H1 (cell line): ENCODE results near the gene ZNF831. TPM values are rescaled to one million over a fixed set of nuclear protein-coding genes. Genes with fewer than 3 reads are reported as not detected.

Experiments
- CTCF ChIA-PET: fragments of 300-600 bp; sonication (Branson Sonifier 250); formaldehyde crosslinking; loops from one replicate; lab custom pipeline; 2021; ENCODE audit not compliant: partially characterized antibody; lab: Charles Lee
- POLR2A ChIA-PET: fragments of 300-600 bp; sonication (Branson Sonifier 250); formaldehyde crosslinking; loops from one replicate; lab custom pipeline; 2021; ENCODE audit warnings: inconsistent platforms; ENCODE audit not compliant: partially characterized antibody; lab: Charles Lee
- DNase-seq, 2 experiments: peaks; one replicate each; pipeline versions ENCODE4 v3.0.0 to v3.0.0-alpha.2; 2010 to 2022; ENCODE audit warnings: low spot score in 2 of 2, low read depth in 1 of 2, mixed read lengths in 1 of 2
- FAIRE-seq: peaks from 2 replicates; lab custom pipeline; 2011; peaks lifted over from hg19 to GRCh38; lab: Jason Lieb, UNC
- H2AFZ ChIP-seq: 2 replicates; pipeline ENCODE4 v1.8.1; 2012; ENCODE audit warnings: low read length, inconsistent platforms
- H2AK5ac ChIP-seq: 2 replicates; pipeline ENCODE4 v1.6.1; 2013; ENCODE audit warnings: low read depth, low read length
- H2BK120ac ChIP-seq: replicated peaks from 2 replicates; pipeline ENCODE3; 2013; ENCODE audit warnings: low read depth, low read length, inconsistent platforms
- H2BK12ac ChIP-seq: 2 replicates; pipeline ENCODE4 v1.6.1; 2013; ENCODE audit warnings: low read depth, low read length
- H2BK15ac ChIP-seq: 2 replicates; pipeline ENCODE4 v1.6.1; 2013; ENCODE audit warnings: low read length
- H2BK20ac ChIP-seq: 2 replicates; pipeline ENCODE4 v1.6.1; 2013; ENCODE audit warnings: low read length
- H2BK5ac ChIP-seq: 2 replicates; pipeline ENCODE4 v1.6.1; 2013; ENCODE audit warnings: low read depth, low read length
- H3K14ac ChIP-seq: 2 replicates; pipeline ENCODE4 v1.6.1; 2013; ENCODE audit warnings: inconsistent platforms; ENCODE audit not compliant: insufficient read length
- H3K18ac ChIP-seq: 2 replicates; pipeline ENCODE4 v1.6.1; 2013; ENCODE audit warnings: low read length; ENCODE audit errors: extremely low read depth
- H3K23ac ChIP-seq: 2 replicates; pipeline ENCODE4 v1.6.1; 2013; ENCODE audit warnings: inconsistent platforms; ENCODE audit not compliant: insufficient read length
- H3K23me2 ChIP-seq: 2 replicates; pipeline ENCODE4 v1.6.1; 2013; ENCODE audit warnings: low read depth, low read length
- H3K27ac ChIP-seq: 2 replicates; pipeline ENCODE4 v1.6.1; 2011; ENCODE audit warnings: low read depth, low read length, inconsistent platforms
- H3K27me3 ChIP-seq, 4 experiments: replicated peaks in 1 of 4; 1 replicate in 1 of 4; 2 replicates in 3 of 4; pipeline versions ENCODE4 v1.6.1 to v1.8.1; 2011 to 2013; ENCODE audit warnings: low read length in 3 of 4, mild to moderate bottlenecking in 3 of 4, inconsistent platforms in 2 of 4, mixed read lengths in 2 of 4, moderate library complexity in 1 of 4; ENCODE audit not compliant: control insufficient read depth in 3 of 4, insufficient read depth in 3 of 4; ENCODE audit errors: extremely low read depth in 1 of 4
- H3K36me3 ChIP-seq, 4 experiments: 2 replicates each; pipeline versions ENCODE4 v1.6.1 to v1.8.1; 2011 to 2013; ENCODE audit warnings: mild to moderate bottlenecking in 4 of 4, low read length in 3 of 4, moderate library complexity in 2 of 4, control low read depth in 1 of 4, inconsistent platforms in 1 of 4; ENCODE audit not compliant: insufficient read depth in 4 of 4, control insufficient read depth in 2 of 4
- H3K4ac ChIP-seq: replicated peaks from 2 replicates; pipeline ENCODE3; 2013; ENCODE audit warnings: low read length, low read depth, mixed read lengths, inconsistent platforms; ENCODE audit not compliant: insufficient read length
- H3K4me1 ChIP-seq, 4 experiments: replicated peaks in 1 of 4; 1 replicate in 1 of 4; 2 replicates in 3 of 4; pipeline versions ENCODE4 v1.6.1 to v1.8.1; 2011 to 2013; ENCODE audit warnings: low read length in 3 of 4, inconsistent platforms in 2 of 4, mixed read lengths in 1 of 4; ENCODE audit not compliant: insufficient read depth in 4 of 4, control insufficient read depth in 3 of 4
- H3K4me2 ChIP-seq, 2 experiments: 2 replicates each; pipeline versions ENCODE4 v1.6.1 to v1.8.1; 2011 to 2013; ENCODE audit warnings: low read depth in 2 of 2, low read length in 2 of 2, control low read depth in 1 of 2, inconsistent platforms in 1 of 2, mild to moderate bottlenecking in 1 of 2; ENCODE audit not compliant: insufficient read depth in 1 of 2
- H3K4me3 ChIP-seq, 4 experiments: fragments of 200-600, 300-600 bp in 1 of 4; sonication (generic), shearing (Covaris generic), sonication (Bioruptor Twin) in 1 of 4; 2 replicates each; pipeline versions ENCODE4 v1.5.1 to v1.8.1; 2011 to 2016; ENCODE audit warnings: low read length in 4 of 4, low read depth in 3 of 4, control low read depth in 2 of 4, inconsistent platforms in 2 of 4, mild to moderate bottlenecking in 2 of 4, mixed read lengths in 1 of 4, moderate library complexity in 1 of 4; ENCODE audit not compliant: insufficient read depth in 2 of 4; ENCODE audit errors: extremely low read depth in 1 of 4
- H3K56ac ChIP-seq: replicated peaks from 2 replicates; pipeline ENCODE3; 2013; ENCODE audit warnings: low read depth, mild to moderate bottlenecking, mixed read lengths, low read length, inconsistent platforms; ENCODE audit not compliant: insufficient read length
- H3K79me1 ChIP-seq: 2 replicates; pipeline ENCODE4 v1.6.1; 2013; ENCODE audit warnings: low read depth, low read length, control low read depth
- H3K79me2 ChIP-seq, 2 experiments: 2 replicates each; pipeline versions ENCODE4 v1.6.1 to v1.8.1; 2012 to 2013; ENCODE audit warnings: low read length in 2 of 2, mild to moderate bottlenecking in 2 of 2, inconsistent platforms in 1 of 2; ENCODE audit not compliant: insufficient read depth in 2 of 2, control insufficient read depth in 1 of 2
- H3K9ac ChIP-seq, 4 experiments: replicated peaks in 1 of 4; 1 replicate in 1 of 4; 2 replicates in 3 of 4; pipeline versions ENCODE4 v1.6.1 to v1.8.1; 2011 to 2013; ENCODE audit warnings: low read depth in 3 of 4, low read length in 3 of 4, control low read depth in 2 of 4, mild to moderate bottlenecking in 2 of 4, moderate library complexity in 2 of 4, inconsistent platforms in 1 of 4; ENCODE audit errors: extremely low read depth in 1 of 4
- H3K9me3 ChIP-seq, 2 experiments: 2 replicates each; pipeline versions ENCODE4 v1.6.1 to v1.8.1; 2012 to 2013; ENCODE audit warnings: mild to moderate bottlenecking in 2 of 2, moderate library complexity in 2 of 2, control low read depth in 1 of 2, inconsistent platforms in 1 of 2, low read depth in 1 of 2, low read length in 1 of 2, mixed read lengths in 1 of 2; ENCODE audit not compliant: insufficient read depth in 2 of 2
- H4K20me1 ChIP-seq, 2 experiments: replicated peaks in 1 of 2; 2 replicates each; pipeline versions ENCODE3 to v1.8.1; 2011 to 2013; ENCODE audit warnings: inconsistent platforms in 2 of 2, low read length in 2 of 2, mild to moderate bottlenecking in 1 of 2; ENCODE audit not compliant: insufficient read depth in 2 of 2, control insufficient read depth in 1 of 2
- H4K5ac ChIP-seq: 2 replicates; pipeline ENCODE4 v1.6.1; 2013; ENCODE audit warnings: low read length, low read depth, mixed read lengths, inconsistent platforms; ENCODE audit not compliant: insufficient read length
- H4K8ac ChIP-seq: 2 replicates; pipeline ENCODE4 v1.8.0; 2013; ENCODE audit warnings: mild to moderate bottlenecking, moderate library complexity, low read length, inconsistent platforms; ENCODE audit not compliant: insufficient read depth; ENCODE audit errors: extremely low read depth
- H4K91ac ChIP-seq: replicated peaks from 2 replicates; pipeline ENCODE3; 2013; ENCODE audit warnings: low read length, mixed read lengths, inconsistent platforms; ENCODE audit not compliant: insufficient read length
- SRF ChIP-seq: IDR thresholded peaks from 2 replicates; pipeline ENCODE4 v1.6.1; 2011; ENCODE audit warnings: mild to moderate bottlenecking, low read depth, low read length, moderate library complexity
- TAF7 ChIP-seq: optimal IDR thresholded peaks from 2 replicates; pipeline ENCODE3; 2011; ENCODE audit warnings: low read depth, mild to moderate bottlenecking, inconsistent platforms, low read length, moderate library complexity, borderline replicate concordance
- WGBS, 2 experiments: shearing (Covaris generic) in 1 of 2; methylation state at CpG; one replicate each; pipeline versions ENCODE4 v1.1.6 to v1.1.7; 2013 to 2015; ENCODE audit warnings: low lambda C conversion rate in 2 of 2, mixed read lengths in 2 of 2, inconsistent platforms in 1 of 2, low coverage in 1 of 2, missing lambda C conversion rate in 1 of 2; ENCODE audit not compliant: insufficient replicate concordance in 2 of 2, insufficient coverage in 1 of 2, insufficient read length in 1 of 2; ENCODE audit errors: extremely low coverage in 1 of 2, missing lambda C conversion rate in 1 of 2; 5-methylcytosine and 5-hydroxymethylcytosine counted together
- polyA plus RNA-seq, 7 experiments: library from polyadenylated mRNA; depleted of rRNA in 3 of 7; stranded (reverse) in 5 of 7; unstranded in 2 of 7; fragments of >200 nt in 5 of 7; fragments of 200-250 nt in 2 of 7; gene quantifications; 1 replicate in 5 of 7; 2 replicates in 1 of 7; 4 replicates in 1 of 7; pipeline versions ENCODE4 v1.2.1 to v1.2.3, GENCODE V29; 2011 to 2013; ENCODE audit warnings: missing spikeins in 2 of 7, mixed read lengths in 2 of 7
- total RNA-seq: library from RNA; stranded (reverse); fragmentation: NEBNext Ultra II Directional; extraction: Animal tissue kit (Norgen Biotek cat#: 25700); gene quantifications from 2 replicates; pipeline ENCODE4 v1.2.1, GENCODE V29; 2021

Gene ZNF831
- total and polyA plus RNA-seq, 2 of the 8 experiments (the other 6 are each of a cell fraction or from before 2014, with no cell fraction given) = not detected

DNA sequence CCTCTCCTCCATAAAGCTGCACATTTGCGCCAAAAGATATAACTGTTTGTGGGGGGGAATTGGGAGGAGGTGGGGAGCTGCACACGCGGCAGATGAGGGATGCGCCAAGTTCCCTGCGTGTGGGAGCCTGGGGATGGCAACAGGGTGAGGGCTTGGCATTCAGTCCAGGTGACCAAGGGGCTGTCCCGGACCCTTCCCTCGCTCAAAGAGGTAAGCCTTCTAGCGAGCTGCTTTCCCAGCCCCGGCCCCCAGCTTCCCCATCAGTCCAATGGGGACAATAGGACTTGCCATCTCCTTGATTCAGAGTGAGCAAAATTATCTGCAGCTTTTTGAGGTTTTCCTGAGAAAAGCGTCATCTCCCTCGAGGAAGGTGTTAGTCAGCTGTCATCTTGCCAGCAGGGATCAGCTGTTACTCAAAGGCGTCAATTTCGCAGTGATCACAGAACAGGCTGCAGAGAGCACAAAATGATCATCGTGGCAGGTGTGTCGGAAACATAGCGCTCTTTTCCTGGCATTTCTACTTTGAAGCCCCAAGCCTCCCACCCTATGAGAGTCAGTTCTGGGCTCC lies 21.3 kb downstream of the ZNF831 start:
- no peak overlapping the region for H2BK5ac ChIP-seq
- H3K36me3 ChIP-seq = no peaks in the 10 kb centered on the region
- no peak overlapping the region for H2BK20ac ChIP-seq
- H3K18ac ChIP-seq = no peak overlapping the region
- no peak overlapping the region for H3K23ac ChIP-seq
- H4K8ac ChIP-seq = no peak overlapping the region
- H3K56ac ChIP-seq = no peak overlapping the region
- H3K4ac ChIP-seq = no peak overlapping the region
- H3K9me3 ChIP-seq = no peaks in the 10 kb centered on the region
- H3K79me2 ChIP-seq = no peaks in the 10 kb centered on the region
- DNase-seq (no peak), FAIRE-seq (no peak)
- ChIA-PET POLR2A (no interaction called here), CTCF (interaction anchor here (0.6 to 2.3 kb wide), 3 partner anchors 13 to 69 kb away, joined by 4 to 6 read pairs (median 5); no protein-coding TSS in a partner anchor)
- no peak overlapping the region for H2AK5ac ChIP-seq
- no peak overlapping the region for H3K9ac ChIP-seq
- H3K23me2 ChIP-seq = peaks cover 2% of the 10 kb centered on the region; the same call in 1 of the 2 replicates
- H3K79me1 ChIP-seq = no peaks in the 10 kb centered on the region
- no peak overlapping the region for H3K4me3 ChIP-seq
- no peak overlapping the region for H2BK15ac ChIP-seq
- no peak overlapping the region for H4K5ac ChIP-seq
- H3K4me1 ChIP-seq = no peaks in the 10 kb centered on the region
- H3K4me2 ChIP-seq = no peak overlapping the region
- H4K91ac ChIP-seq = no peak overlapping the region
- H3K27ac ChIP-seq = no peak overlapping the region
- H3K14ac ChIP-seq = no peak overlapping the region
- no peak overlapping the region for H2BK12ac ChIP-seq
- H4K20me1 ChIP-seq = no peaks in the 10 kb centered on the region
- TF ChIP-seq TAF7 (no peak), SRF (no peak)
- no peak overlapping the region for H2AFZ ChIP-seq
- no peak overlapping the region for H2BK120ac ChIP-seq
- 96% methylated on average over 15 of the region's 16 CpGs; no CpG with 5 or more reads in 1 of the 2 experiments for WGBS, 2 experiments
- no peaks in the 10 kb centered on the region for H3K27me3 ChIP-seq
